Measurements from ENCODE around the gene MPP1.

DNA sequence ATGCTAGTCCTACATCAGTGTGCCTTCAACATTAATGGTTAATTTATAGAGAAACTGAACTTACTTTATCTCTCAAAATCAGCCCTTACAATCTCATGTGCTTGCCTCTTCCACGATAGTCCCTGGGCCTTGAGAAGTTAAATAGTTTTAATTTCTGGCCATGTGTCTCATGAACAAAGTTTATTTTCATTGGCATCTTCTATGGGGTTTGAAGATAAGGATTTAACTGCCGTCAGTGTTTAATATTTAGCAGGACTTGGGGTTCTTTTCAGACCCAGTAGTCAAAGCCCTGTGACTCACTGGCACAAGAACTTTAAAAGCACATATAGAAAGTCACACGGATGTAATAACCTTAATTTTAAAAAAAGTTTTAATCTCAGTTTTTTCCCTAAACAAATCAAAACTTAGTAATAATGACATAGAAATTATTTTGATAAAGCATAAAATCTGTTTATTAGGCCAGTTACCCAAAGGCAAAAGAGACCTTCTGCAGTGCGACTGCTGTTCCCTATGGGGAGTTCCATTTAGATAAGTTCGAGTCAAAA lies 10.1 kb upstream of the MPP1 start:
- TF ChIP-seq, protein P1, sequence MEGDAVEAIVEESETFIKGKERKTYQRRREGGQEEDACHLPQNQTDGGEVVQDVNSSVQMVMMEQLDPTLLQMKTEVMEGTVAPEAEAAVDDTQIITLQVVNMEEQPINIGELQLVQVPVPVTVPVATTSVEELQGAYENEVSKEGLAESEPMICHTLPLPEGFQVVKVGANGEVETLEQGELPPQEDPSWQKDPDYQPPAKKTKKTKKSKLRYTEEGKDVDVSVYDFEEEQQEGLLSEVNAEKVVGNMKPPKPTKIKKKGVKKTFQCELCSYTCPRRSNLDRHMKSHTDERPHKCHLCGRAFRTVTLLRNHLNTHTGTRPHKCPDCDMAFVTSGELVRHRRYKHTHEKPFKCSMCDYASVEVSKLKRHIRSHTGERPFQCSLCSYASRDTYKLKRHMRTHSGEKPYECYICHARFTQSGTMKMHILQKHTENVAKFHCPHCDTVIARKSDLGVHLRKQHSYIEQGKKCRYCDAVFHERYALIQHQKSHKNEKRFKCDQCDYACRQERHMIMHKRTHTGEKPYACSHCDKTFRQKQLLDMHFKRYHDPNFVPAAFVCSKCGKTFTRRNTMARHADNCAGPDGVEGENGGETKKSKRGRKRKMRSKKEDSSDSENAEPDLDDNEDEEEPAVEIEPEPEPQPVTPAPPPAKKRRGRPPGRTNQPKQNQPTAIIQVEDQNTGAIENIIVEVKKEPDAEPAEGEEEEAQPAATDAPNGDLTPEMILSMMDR (IDR thresholded peaks at IDR 0.05) = no peak
- no peak for TF ChIP-seq POLR2A (IDR thresholded peaks at IDR 0.05)
- TF ChIP-seq POLR2AphosphoS5 (IDR thresholded peaks at IDR 0.05) = no peak
- no peak for TF ChIP-seq EP300 (IDR thresholded peaks at IDR 0.05)

Measured in gastroesophageal sphincter (tissue), 3 donors.